CMK (cell line): ENCODE results near the gene ATXN7L3.
A peak's percentile ranks its signal among the peaks of the same experiment; 100 is the strongest.
"Not testable (repeated sequence)": the region's sequence is repeated elsewhere in the genome, so short reads cannot be mapped to it uniquely, and the experiment has no call there.

Source experiments
- DNase-seq: peaks from one replicate; pipeline ENCODE4 v3.0.0-alpha.2; 2010; ENCODE audit warnings: low read depth

Gene ATXN7L3, protein sequence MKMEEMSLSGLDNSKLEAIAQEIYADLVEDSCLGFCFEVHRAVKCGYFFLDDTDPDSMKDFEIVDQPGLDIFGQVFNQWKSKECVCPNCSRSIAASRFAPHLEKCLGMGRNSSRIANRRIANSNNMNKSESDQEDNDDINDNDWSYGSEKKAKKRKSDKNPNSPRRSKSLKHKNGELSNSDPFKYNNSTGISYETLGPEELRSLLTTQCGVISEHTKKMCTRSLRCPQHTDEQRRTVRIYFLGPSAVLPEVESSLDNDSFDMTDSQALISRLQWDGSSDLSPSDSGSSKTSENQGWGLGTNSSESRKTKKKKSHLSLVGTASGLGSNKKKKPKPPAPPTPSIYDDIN

DNA sequence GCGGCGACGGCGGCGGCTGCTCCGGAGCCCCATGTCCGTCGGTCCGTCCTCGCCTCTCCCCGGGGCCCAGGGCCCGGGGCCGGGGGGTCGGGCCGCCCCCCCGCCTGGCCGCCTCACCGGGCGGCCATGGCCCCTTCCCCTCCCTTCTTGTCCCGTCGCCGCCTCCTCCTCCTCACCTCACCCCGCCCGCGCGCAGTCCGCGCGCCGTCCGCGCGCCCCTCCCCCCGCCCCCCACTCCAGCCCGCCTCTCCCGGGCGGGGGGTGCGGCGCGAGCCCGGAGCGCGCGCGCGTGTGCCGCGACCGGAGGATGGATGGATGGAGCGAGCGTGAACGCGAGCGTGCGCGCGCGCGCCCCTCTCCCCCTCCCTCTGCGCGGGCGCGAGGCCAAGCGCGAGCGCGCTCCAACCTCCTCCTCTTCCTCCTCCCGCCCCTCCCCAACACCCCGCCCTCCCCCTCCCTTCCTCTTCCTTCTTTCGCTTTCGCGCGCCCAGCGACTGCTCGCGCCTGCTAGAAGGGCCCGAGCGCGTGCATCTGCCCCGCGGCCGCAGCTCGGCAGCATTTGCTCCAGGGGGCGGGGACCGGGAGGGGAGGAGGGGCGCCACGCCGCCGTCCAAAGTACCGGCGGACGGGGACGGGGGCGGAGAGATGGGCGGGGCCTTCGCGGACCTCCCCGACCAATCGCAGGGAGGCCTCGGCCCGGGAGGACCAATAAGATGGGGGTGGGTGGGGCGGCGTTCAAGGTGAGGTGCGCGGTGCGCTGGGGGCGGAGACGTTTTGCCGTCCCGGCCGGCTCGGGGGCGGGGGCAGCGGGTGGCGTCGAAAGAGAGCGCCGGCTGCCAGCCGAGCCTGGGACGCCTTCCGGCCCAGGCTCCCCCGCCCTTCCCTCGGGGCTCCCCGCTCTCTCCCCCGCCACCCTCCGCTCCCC lies at the start of gene ATXN7L3:
Gene ATXN7L3 (minus strand): TSS at position 332 of the 925 bp plus-strand sequence. CDS start 1,814 bp downstream, outside the sequence.
- peak; percentile 92 for DNase-seq

DNA sequence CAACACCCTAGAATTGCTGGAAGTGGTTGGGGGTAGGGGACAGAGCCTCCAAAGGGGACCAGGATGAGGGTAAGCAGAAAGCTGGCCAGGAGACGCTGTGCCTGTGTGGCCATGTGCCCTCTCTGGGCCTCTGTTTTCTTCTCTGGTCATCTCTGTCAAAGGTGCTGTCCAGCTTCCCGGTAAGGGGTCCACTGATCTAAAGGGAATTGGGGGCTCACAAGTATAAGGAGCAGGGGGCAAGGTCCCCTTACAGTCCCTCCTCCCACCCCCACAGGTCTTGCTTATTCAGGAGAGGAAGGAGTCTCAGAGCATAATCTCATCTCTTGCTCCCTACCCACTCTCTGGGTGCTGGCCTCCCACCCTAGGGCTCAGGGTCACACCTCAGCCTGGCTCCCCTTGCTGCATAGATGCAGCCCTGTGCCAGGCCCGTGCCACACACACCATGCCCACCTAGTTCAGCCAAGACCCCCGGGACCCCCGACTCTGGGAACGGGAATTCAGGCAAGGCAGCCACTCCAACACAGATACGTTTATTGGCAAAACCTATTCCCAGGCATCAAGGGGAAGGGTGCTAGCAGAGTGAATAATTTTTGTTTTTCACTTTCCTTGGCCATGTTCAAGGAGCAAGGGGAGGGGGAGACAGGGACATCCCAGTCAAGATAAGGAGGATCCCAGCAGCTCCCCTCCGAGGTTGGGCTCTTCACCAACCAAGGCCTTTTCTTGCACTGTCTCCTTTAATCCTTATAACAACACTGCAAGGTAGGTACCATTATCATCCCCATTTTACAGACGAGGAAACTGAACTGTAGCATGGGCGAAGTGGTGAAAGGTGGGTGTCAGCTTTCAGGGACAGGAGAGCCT lies 48.4 kb upstream of the ATXN7L3 start:
- DNase-seq = no peak

DNA sequence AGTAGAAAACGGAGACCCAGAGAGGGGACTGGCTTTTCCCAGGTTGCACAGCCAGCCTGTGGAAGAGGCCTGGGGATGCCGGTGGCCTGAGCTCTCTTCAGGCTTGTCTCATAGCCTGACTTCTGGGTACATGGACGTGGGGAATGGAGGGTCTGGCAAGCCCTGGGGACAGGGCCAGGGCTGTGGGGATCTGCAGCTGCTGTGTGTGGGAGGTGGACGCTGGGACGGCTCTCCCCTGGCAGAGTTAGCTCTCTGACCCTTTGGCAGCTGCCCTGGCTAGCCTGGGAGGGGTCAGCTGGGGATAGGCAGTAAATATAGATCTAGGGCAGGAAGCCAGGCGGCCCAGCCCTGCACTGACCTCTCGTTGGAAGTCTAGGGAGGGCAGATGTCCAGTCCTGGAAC lies 47.8 kb upstream of the ATXN7L3 start:
- no peak for DNase-seq

DNA sequence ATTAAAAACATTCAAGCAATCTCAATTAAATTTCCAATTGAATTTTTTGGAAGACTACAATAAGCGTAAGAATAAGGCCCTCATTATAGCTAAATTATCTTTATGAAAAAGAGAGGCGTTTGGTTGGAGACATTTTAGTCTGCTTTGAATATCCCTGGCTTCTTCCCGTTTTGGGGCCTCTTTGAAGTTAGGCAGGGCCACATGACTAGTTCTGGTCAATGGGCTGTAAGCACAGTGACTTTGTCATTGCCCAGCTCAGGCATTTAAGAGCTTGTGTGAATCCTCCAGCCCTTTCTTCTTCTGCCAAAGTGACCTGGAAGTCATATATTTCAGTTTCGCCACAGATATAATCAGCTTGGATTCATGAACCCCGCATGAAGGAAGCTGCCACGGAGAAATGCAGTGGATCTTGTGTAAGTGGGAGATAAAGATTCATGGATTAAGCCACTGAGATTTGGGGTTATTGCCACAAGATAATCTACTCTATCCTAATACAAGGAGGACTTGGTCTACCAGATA lies 41.5 kb upstream of the ATXN7L3 start:
- no peak for DNase-seq

DNA sequence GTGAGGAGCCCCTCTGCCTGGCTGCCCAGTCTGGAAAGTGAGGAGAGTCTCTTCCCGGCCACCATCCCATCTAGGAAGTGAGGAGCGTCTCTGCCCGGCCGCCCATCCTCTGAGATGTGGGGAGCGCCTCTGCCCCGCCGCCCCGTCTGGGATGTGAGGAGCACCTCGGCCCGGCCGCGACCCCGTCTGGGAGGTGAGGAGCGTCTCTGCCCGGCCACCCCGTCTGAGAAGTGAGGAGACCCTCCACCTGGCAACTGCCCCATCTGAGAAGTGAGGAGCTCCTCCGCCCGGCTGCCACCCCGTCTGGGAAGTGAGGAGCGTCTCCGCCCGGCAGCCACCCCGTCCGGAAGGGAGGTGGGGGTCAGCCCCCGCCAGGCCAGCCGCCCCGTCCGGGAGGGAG lies 38.2 kb upstream of the ATXN7L3 start:
- DNase-seq = not testable (repeated sequence)

DNA sequence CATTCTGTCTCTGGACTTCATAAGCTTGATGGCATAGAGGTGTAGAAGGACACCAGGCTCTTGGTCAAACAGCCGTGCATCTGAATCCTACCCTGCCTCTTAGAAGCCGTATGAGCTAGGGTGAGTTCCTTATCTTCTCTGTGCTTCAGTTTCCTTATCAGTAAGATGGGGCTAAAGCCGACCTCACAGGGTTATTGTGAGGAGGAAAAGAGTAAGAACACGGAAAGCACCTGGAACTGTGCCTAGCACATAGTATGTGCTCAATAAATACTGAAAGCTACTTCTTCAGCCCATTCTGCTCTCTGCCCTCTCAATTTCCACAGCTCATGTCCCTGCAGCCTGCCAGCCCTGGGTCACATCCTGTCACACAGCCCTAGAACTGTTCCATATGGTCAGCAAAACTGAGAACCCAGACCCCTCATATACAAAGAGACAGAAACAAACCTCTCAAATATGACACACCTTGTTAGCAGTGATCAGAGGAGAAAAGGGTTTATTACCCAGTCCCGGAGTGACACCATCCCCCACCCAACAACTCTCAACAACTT lies 36.8 kb upstream of the ATXN7L3 start:
- no peak for DNase-seq

DNA sequence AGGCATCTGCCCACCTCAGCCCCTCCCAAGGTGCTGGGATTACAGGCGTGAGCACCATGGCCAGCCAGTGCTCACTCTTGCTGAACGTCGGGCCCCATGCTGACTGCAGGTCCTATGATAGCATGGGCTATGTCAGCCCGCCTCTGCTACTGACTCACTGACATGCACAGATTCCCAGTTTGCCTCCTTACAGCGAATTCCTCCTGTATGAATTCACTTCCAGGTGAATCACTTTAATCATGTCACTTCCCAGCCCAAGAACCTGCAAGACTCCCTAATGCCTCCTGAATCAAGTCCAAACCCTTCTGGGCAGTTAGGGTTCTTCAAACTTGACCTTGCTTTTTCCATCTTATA lies 35.9 kb upstream of the ATXN7L3 start:
- DNase-seq = no peak

DNA sequence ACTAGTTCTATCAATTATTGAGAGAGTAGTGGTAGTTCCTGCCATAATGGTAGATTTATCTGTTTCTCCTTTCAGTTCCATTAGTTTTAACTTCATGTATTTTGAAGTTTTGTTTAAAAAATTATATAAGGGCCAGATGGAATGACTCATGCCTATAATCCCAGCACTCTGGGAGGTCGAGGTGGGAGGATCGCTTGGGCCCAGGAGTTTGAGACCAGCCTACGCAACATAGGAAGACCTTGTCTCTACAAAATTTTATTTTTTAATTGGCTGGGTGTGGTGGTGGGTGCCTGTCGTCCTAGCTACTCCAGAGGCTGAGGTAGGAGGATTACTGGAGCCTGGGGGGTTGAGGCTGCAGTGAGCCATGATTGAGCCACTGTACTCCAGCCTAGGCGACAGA lies 33.9 kb upstream of the ATXN7L3 start:
- no peak for DNase-seq

DNA sequence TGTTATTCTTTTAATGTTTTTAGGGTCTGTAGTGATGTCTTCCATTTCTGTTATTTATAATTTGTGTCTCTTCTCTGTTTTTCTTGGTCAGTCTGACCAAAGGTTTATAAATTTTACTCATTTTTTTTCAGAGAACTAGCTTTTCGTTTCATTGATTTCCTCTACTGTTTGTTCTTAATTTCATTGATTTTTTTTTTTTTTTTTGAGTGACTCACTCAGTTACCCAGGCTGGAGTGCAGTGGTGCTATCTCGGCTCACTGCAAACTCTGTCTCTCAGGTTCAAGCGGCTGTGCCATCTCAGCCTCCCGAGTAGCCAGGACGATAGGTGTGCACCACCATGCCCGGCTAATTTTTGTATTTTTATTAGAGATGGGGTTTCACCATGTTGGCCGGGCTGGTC lies 32.4 kb upstream of the ATXN7L3 start:
- DNase-seq = no peak

DNA sequence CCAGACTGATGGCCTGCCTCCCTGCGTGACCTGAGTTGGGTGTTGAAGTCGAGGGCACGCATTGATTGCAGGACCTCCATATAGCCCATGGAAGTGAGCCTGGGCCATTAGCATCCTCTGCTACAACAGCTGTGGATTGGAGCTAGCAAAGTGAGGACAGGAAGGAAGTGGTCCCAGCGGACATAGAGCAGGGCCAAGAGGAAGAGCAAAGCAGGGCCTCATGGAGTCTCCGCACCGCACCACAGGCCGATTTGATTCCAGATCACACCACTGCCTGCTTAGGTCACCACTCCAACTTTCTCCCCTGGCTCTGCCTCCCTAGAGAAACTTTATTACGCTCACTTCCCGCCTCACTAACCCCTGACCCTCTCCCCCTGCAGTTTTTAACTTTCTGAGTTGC lies 30.5 kb upstream of the ATXN7L3 start:
- DNase-seq = no peak

DNA sequence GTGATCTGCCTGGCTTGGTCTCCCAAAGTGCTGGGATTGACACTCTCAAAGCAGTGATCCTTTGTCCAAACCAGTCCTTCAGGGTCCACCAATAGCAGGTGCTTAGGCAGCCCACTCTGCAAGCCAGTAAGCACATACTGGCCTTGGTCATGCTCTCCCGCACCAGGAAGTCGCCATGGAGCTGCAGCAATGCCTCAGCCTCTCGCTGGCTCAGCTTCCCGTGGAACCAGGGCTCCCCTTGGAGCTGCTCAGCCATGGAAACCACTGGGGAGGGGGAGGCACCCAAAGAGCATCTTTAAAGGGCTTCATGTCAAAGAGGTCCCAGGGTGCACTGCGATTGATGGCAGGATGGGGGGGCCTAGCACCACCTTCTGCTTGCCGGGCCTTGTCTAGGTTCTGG lies 29.4 kb upstream of the ATXN7L3 start:
- DNase-seq = no peak

DNA sequence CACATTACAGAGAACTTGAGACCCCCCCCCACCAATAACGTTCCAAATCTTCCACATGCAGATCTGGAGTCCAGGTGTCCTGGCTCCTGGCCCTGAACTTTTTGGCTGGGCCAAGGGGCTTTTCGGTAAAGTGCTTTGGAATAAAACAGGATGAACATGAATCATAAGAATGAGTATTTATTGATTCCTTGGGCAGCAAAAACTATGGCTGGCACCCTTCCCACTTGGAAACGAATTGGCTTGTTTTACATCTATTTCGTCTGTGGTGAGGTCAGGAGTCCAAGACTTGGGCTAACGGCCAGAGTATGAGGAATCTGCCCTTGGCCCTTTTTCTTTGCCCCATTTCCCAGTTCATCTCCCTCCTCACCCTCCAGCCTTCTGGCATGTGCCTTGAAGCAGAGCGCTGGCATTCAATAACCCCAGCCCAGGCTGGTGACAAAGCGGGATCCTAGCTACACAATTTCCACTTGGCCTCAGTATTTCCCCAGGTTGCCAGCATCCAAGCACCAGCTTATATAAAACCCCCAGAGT lies 23.9 kb upstream of the ATXN7L3 start:
- DNase-seq = no peak

DNA sequence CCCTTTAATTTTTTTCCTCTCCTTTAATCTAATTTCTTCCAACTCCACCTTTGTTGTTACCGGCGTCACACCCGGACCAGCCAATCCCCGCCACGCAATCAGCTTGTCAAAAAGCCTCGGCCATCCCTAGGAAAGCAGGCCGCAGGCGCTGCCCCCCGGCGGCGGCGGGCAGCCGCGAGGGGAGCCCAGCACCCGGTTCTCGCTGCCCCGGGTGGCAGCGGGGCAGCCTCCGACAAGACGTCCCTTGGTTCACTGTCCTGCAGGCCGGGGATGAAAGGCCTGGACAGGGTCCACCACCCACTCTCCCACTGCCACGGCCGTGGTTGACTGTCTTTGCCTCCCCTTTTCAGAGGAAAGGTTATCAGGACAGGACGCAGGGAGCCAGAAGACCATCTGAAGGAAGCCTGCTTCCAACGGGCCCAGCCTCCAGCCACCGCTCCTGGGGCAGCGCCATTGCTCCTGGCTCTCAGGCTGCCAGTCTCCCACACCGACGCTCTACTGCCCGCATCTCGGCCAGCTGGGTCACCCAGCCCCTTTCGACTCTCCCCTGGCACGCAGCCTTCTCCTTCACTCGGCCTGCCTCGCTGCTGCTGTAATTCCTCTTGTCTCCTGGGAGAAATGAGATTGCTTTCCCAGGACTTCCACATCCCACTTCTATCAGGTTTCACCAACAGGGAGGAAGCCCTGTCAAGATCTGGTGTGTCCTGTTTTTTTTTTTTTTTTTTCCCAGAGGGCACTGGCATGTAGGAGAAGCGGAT lies 22.6 kb upstream of the ATXN7L3 start:
- DNase-seq = no peak

DNA sequence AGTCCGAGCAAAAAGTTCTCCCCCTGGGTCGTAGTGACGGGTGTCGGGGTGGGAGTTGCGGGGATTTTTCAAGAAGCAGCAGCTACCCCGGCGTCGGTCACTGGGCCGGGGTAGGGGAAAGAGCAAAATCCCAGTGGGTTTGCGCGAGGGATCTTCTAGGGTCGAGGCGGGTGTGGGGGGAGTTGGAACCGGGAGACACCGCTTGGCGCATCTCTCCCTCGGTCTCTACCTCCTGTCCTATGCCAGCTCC lies 22.1 kb upstream of the ATXN7L3 start:
- DNase-seq = no peak

DNA sequence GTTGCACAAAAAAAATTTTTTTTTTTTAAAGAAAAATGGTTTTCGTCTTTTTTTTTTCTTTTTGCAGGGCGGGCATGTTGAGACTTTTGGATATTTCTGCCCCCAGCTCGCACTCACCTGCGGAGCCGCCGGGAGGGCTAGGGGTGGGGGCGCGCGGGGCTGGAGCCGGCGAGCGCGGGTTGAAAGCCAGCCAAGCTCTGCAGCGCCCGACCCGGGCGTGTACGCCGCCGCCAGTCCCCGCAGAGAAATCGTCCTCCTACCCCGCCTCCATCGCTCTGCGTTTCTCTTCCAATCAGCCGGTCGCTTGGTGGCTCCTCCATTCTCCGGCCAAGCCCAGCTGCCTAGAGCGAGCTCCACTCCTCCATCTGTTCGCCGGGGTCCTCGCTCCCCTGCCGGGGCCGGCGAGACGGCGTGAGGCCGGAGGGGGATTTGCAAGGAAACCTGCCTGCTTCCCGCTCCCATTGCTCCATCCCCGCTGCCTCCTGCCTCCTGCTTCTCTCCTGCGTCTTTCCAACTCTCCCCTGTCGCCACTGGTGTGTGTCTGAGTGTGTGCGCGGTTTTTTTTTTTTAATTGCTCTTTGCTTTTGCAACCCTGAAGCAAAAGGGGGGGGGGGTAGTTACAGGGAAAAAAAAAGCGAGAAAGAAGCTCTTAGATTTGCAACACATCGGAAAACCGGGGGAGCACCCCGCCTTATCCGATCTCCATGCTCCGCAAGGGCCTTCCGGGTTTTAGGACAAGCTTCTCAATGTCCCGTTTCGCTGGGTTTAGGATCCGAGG lies 21.6 kb upstream of the ATXN7L3 start:
- DNase-seq = no peak

DNA sequence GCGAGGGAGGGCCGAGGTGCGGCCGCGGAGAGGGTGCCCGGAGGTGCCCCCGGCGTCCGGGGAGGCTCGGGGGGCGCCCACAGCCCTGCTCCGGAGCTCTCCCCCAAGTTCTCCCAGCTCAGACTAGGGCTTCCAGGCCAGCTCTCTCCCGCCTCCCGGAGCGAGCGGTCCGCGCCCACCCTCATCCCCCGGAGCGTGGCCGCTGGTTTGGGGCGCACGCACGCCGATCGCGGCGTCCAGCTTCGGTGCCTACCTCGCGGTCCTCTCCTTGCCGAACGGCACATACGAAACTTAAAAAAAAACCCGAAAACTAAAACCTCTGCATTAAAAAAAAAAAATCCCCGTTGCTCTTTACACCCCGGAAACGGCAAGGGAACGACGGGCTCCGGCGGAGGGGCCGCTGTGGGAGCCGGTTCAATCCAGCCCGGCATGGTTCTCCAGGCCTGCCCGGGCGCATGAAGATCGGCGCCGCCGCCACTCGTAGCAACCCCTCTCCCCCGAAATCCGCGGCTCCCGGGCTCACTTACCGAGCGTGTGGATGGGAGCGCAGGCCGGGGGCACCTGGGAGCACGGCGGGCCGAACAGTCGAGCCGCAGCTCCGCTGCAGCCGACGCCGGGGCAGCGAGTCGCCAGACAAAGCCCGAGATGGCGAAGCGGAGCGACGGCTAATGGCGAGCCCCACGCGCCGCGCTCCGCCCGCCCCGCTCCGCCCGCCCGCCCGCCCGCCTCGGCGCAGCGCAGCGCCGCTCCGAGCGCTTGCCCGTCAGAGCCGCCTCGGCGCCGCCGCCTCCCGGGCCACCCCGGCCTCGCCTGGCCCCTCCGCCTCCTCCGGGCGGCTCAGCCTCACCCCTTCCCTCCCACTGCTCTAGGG lies 20.8 kb upstream of the ATXN7L3 start:
- DNase-seq = no peak

DNA sequence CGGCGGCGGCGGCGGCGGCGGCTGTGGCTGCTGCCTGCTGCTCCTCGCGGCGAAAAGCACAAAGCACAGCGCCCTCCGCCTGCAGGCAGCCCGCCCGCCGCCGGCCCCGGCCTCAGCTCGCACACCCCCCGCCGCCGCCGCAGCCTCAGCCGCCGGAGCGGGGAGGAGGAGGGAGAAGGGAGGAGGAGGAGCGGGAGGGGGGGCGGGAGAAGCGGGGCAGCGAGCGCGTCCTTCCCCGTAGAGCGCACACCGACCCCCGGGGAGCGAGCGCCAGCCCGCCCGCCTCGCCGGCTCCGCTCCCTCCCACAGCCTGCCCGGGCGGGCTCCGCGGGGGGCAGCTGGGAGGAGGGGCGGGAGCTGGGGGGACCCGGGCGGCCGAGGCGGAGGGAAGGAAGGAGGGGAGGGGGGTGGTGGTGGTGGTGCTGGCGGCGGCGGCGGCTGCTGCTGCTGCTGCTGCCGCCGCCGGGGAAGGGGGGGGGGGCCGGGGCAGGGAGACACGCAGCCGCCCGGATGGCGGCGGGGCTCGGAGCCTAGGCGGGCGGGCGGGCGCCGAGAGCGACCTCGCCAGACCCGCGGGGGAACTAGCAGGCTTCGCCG lies 20.0 kb upstream of the ATXN7L3 start, which contains the start of gene UBTF:
Gene UBTF (minus strand): TSS at position 60 of the 597 bp plus-strand sequence. CDS start 1,446 bp downstream, outside the sequence.
- no peak for DNase-seq

DNA sequence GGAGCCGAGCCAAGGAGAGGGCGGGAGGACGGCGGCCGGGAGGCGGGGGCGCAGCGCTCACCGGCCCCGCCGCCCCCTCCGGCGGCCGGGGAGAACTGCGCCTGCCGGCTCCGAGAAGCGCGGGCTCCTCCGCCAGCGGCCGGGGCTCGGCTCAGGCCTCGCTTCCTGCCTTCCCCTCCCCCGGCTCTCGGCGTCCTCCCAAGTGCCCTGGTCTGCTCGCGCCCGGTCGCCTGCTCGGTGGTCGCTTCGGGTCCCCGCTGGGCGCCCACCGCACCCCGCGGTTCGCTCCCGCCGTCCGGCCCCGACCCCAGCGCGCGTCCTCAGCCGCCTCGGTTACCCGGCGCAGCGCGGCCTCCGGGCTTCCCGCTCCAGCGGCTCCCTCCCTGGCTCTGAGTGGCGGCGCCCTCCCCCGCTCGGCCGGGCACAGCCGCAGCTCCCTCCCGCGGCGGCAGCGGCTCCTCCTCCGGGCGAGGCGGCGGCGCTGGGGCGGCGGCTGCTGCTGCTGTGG lies 19.5 kb upstream of the ATXN7L3 start:
- DNase-seq = no peak
